GM12878 (cell line): ENCODE results near the gene AMMECR1. TPM values are rescaled to one million over a fixed set of nuclear protein-coding genes. Genes with fewer than 3 reads are reported as not detected.

Experiments used
- ATAC-seq: fragments of 200-7000 bp; cut with Tn5 transposase; 3 replicates; pipeline ENCODE4 v1.9.1; 2020; ENCODE audit warnings: mild to moderate bottlenecking, moderate library complexity
- BruUV-seq: library from RNA; stranded (reverse); fragments of 400-500 nt; replicated peaks from 2 replicates; lab custom pipeline; 2021; lab: Mats Ljungman, UMichigan
- CTCF ChIA-PET: fragments of 300-600 bp; sonication (Branson Sonifier 250); formaldehyde crosslinking; extraction: SDS; loops from one replicate; lab custom pipeline; 2021; ENCODE audit warnings: inconsistent platforms; lab: Yijun Ruan, JAX
- POLR2A ChIA-PET: fragments of 350-600 bp; formaldehyde crosslinking; extraction: SDS; loops from one replicate; lab custom pipeline; 2021; ENCODE audit warnings: inconsistent platforms; lab: Charles Lee
- RAD21 ChIA-PET: fragments of 300-600 bp; sonication (Branson Sonifier 250); formaldehyde crosslinking; loops from one replicate; lab custom pipeline; 2023; ENCODE audit warnings: antibody characterized with exemption; ENCODE audit not compliant: unreplicated experiment; lab: Charles Lee
- SMC1A ChIA-PET: fragments of 300-600 bp; sonication (Branson Sonifier 250); formaldehyde crosslinking; loops from one replicate; lab custom pipeline; 2023; ENCODE audit not compliant: unreplicated experiment, uncharacterized antibody; lab: Charles Lee
- DNase-seq: peaks from one replicate; pipeline ENCODE4 v3.0.0-alpha.2; 2011; ENCODE audit warnings: low read depth, low spot score
- FAIRE-seq: peaks from 3 replicates; lab custom pipeline; 2011; peaks lifted over from hg19 to GRCh38; lab: Jason Lieb, UNC
- H2AFZ ChIP-seq: 2 replicates; pipeline ENCODE4 v1.6.0; 2011; ENCODE audit warnings: low read depth, low read length, control low read depth; ENCODE audit not compliant: control insufficient read depth
- H3K27ac ChIP-seq: 2 replicates; pipeline ENCODE4 v1.5.1; 2011; ENCODE audit warnings: control low read depth; ENCODE audit not compliant: control insufficient read depth, insufficient read depth
- H3K27me3 ChIP-seq, 2 experiments: replicated peaks in 1 of 2; 2 replicates each; pipeline versions ENCODE4 v1.6.0 to v1.6.1; 2011; ENCODE audit warnings: low read length in 1 of 2; ENCODE audit not compliant: control insufficient read depth in 2 of 2, insufficient read depth in 2 of 2
- H3K36me3 ChIP-seq, 2 experiments: 2 replicates each; pipeline ENCODE4 v1.5.1; 2011; ENCODE audit warnings: low read length in 1 of 2; ENCODE audit not compliant: control insufficient read depth in 2 of 2, insufficient read depth in 2 of 2
- H3K4me1 ChIP-seq: 2 replicates; pipeline ENCODE4 v1.6.1; 2011; ENCODE audit warnings: mild to moderate bottlenecking, low read length, moderate library complexity, mixed read lengths; ENCODE audit not compliant: control insufficient read depth, insufficient read depth
- H3K4me2 ChIP-seq: 2 replicates; pipeline ENCODE4 v1.6.0; 2011; ENCODE audit warnings: control low read depth; ENCODE audit not compliant: control insufficient read depth, insufficient read depth
- H3K4me3 ChIP-seq: fragments of 200-600 bp; sonication (generic); 2 replicates; pipeline ENCODE4 v1.5.1; 2016
- H3K79me2 ChIP-seq: 2 replicates; pipeline ENCODE4 v1.6.0; 2011; ENCODE audit warnings: low read length; ENCODE audit not compliant: control insufficient read depth, insufficient read depth
- H3K9ac ChIP-seq: 2 replicates; pipeline ENCODE4 v1.8.0; 2011; ENCODE audit warnings: low read length, control low read depth, mixed read lengths; ENCODE audit not compliant: control insufficient read depth, insufficient read depth
- H3K9me3 ChIP-seq: replicated peaks from 3 replicates; pipeline ENCODE4 v1.5.1; 2011; ENCODE audit warnings: mild to moderate bottlenecking, low read length; ENCODE audit not compliant: control insufficient read depth, insufficient read depth
- H4K20me1 ChIP-seq: 2 replicates; pipeline ENCODE4 v1.6.0; 2011; ENCODE audit not compliant: control insufficient read depth, insufficient read depth
- BRCA1 ChIP-seq: IDR thresholded peaks from 2 replicates; pipeline ENCODE4 v1.6.1; 2011; ENCODE audit warnings: low read depth, low read length, improper control_type of control experiment
- CHD1 ChIP-seq: IDR thresholded peaks from 2 replicates; pipeline ENCODE4 v1.6.1; 2012; ENCODE audit warnings: low read depth, low read length, improper control_type of control experiment
- ESRRA ChIP-seq: IDR thresholded peaks from 2 replicates; pipeline ENCODE4 v1.6.1; 2012; ENCODE audit warnings: mild to moderate bottlenecking, low read length, improper control_type of control experiment
- EZH2 ChIP-seq: IDR thresholded peaks from 2 replicates; pipeline ENCODE4 v1.6.1; 2012; ENCODE audit warnings: low read depth, mild to moderate bottlenecking, control low read depth, inconsistent platforms, low read length, borderline replicate concordance; ENCODE audit not compliant: control insufficient read depth
- GATAD2B ChIP-seq: fragments of 450-650 bp; conservative IDR thresholded peaks from 2 replicates; pipeline ENCODE4 v1.6.1; 2017; ENCODE audit warnings: low read depth, mild to moderate bottlenecking, moderate library complexity
- JUNB ChIP-seq: IDR thresholded peaks from 2 replicates; pipeline ENCODE4 v1.6.1; 2016; ENCODE audit warnings: antibody characterized with exemption, mild to moderate bottlenecking
- MEF2B ChIP-seq: fragments of 450-650 bp; IDR thresholded peaks from 2 replicates; pipeline ENCODE4 v1.6.1; 2018; ENCODE audit warnings: mild to moderate bottlenecking, moderate library complexity; ENCODE audit not compliant: partially characterized antibody, poor library complexity, severe bottlenecking
- PAX5 ChIP-seq: IDR thresholded peaks from 2 replicates; pipeline ENCODE4 v1.6.1; 2011; ENCODE audit warnings: low read depth, low read length, borderline replicate concordance
- RBBP5 ChIP-seq: fragments of 200-600 bp; sonication (generic); conservative IDR thresholded peaks from 2 replicates; pipeline ENCODE4 v1.6.1; 2016
- RFX5 ChIP-seq: IDR thresholded peaks from 2 replicates; pipeline ENCODE4 v1.6.1; 2011; ENCODE audit warnings: low read depth, low read length, improper control_type of control experiment
- RUNX3 ChIP-seq: IDR thresholded peaks from 2 replicates; pipeline ENCODE4 v1.6.1; 2012; ENCODE audit warnings: low read length, inconsistent platforms
- STAT3 ChIP-seq: IDR thresholded peaks from 2 replicates; pipeline ENCODE4 v1.6.1; 2011; ENCODE audit warnings: low read depth, low read length, improper control_type of control experiment
- ZNF217 ChIP-seq: fragments of 450-650 bp; IDR thresholded peaks from 2 replicates; pipeline ENCODE4 v1.6.1; 2017; ENCODE audit warnings: antibody characterized with exemption, mild to moderate bottlenecking
- ZZZ3 ChIP-seq: IDR thresholded peaks from 2 replicates; pipeline ENCODE4 v1.6.1; 2011; ENCODE audit warnings: low read depth; ENCODE audit not compliant: control insufficient read depth, insufficient read length
- WGBS: methylation state at CpG from one replicate; pipeline ENCODE4 v1.1.6; 2016; ENCODE audit warnings: low lambda C conversion rate; ENCODE audit not compliant: insufficient replicate concordance, insufficient coverage; ENCODE audit errors: missing lambda C conversion rate; 5-methylcytosine and 5-hydroxymethylcytosine counted together
- in situ Hi-C: fragments of 300-500 bp; cut with MboI; formaldehyde crosslinking; loops from 9 replicates; pipeline ENCODE4 v1.14.3; 2018; ENCODE audit warnings: mixed read lengths
- intact Hi-C: fragments of 100-400 bp; cut with micrococcal nuclease; formaldehyde crosslinking; loops from one replicate; pipeline ENCODE4 v1.14.2; 2022; ENCODE audit not compliant: unreplicated experiment
- polyA plus RNA-seq, 11 experiments: library from polyadenylated mRNA; depleted of rRNA in 4 of 11; unstranded in 6 of 11; stranded (reverse) in 5 of 11; fragments of >200 nt; fragmentation: Nextera tagmentation in 4 of 11; fragmentation: Illumina TruSeq in 1 of 11; extraction: Ambion mirVana in 4 of 11; extraction: Trizol in 1 of 11; gene quantifications; 1 replicate in 1 of 11; 2 replicates in 10 of 11; pipeline versions ENCODE4 v1.2.1 to v1.2.3, GENCODE V29; 2011 to 2016; ENCODE audit warnings: inconsistent platforms in 2 of 11, missing spikeins in 2 of 11, low read depth in 1 of 11
- total RNA-seq, 4 experiments: library from RNA; depleted of rRNA in 3 of 4; stranded (reverse); fragments of >200 nt in 3 of 4; fragmentation: Illumina TruSeq in 1 of 4; extraction: Trizol in 1 of 4; gene quantifications; 2 replicates each; pipeline versions ENCODE4 v1.2.1 to v1.2.3, GENCODE V29; 2013 to 2021
- TF ChIP-seq, protein P1 (sequence below): fragments of 450-650 bp; IDR thresholded peaks from 2 replicates; pipeline ENCODE4 v1.6.1; 2016; ENCODE audit warnings: mild to moderate bottlenecking
- TF ChIP-seq, protein P2 (sequence below): fragments of 450-650 bp; formaldehyde crosslinking; IDR thresholded peaks from 2 replicates; pipeline ENCODE4 v1.4.0; 2020; ENCODE audit warnings: mild to moderate bottlenecking, moderate library complexity
- TF ChIP-seq, protein P3 (sequence below): fragments of 450-650 bp; IDR thresholded peaks from 2 replicates; pipeline ENCODE4 v1.6.1; 2016; ENCODE audit warnings: mild to moderate bottlenecking

Gene AMMECR1
- total and polyA plus RNA-seq, 10 of the 15 experiments (the other 5 are each of a cell fraction or from before 2014, with no cell fraction given) = 4.9 to 25.6 (median 10.7) TPM

DNA sequence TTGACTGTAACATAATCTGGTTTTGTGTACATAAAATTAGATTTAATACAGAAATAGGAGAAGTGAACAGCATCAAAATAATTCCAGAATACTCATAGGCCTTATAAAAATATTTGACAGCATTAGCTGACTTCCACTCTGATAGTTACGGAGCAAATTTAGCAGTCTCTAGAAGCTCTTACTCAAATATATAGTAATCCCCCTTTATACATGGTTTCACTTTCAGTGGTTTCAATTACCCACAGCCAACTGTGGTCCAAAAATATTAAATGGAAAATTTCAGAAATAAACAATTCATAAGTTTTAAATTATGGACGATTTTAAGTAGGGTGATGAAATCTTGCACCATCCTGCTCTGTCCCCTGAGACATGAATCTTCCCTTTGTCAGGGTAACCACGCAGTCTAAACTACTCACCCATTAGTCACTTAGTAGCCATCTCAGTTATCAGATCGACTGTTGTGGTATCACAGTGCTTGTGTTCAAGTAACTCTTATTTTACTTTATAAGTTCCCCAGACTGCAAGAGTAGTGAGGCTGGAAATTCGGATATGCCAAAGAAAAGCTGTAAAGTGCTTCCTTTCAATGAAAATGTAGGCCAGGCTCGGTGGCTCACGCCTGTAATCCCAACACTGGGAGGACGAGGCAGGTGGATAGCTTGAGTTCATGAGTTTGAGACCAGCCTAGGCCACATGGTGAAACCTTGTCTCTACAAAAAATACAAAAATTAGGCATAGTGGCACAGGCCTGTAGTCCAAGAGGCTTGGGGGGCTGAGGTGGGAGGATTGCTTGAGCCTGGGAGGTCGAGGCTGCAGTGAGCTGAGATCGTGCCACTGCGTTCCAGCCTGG is 23.5 kb upstream of the AMMECR1 start:
- intact Hi-C loops (no loop called here), in situ Hi-C loops (no loop called here)
- FAIRE-seq (no peak), DNase-seq (no peak), ATAC-seq (peak; percentile 96)
- no TSS peak for BruUV-seq
- H3K4me3 ChIP-seq = no peak overlapping the region
- CTCF ChIA-PET = interaction anchor here (1.7 to 2.2 kb wide), 2 partner anchors 173 to 195 kb away, joined by 5 to 6 read pairs; no protein-coding TSS in a partner anchor
- H3K4me2 ChIP-seq = no peak overlapping the region
- no peaks in the 10 kb centered on the region for H3K36me3 ChIP-seq
- H3K4me1 ChIP-seq = no peaks in the 10 kb centered on the region
- H3K79me2 ChIP-seq = no peaks in the 10 kb centered on the region
- 30% methylated on average over 11 of the region's 11 CpGs for WGBS
- SMC1A ChIA-PET = interaction anchor here (0.5 to 1.0 kb wide), 2 partner anchors 26 to 810 kb away, joined by 3 read pairs; no protein-coding TSS in a partner anchor
- H2AFZ ChIP-seq = no peak overlapping the region; the same call in 1 of the 2 replicates
- POLR2A ChIA-PET = interaction anchor here (0.6 kb wide), 1 partner anchor 454 kb away, joined by 4 read pairs; no protein-coding TSS in a partner anchor
- no peaks in the 10 kb centered on the region; the same call in 2 of the 3 replicates for H3K9me3 ChIP-seq
- H3K9ac ChIP-seq = no peak overlapping the region
- no peak overlapping the region for H3K27ac ChIP-seq
- no peaks in the 10 kb centered on the region for H4K20me1 ChIP-seq
- H3K27me3 ChIP-seq = no peaks in the 10 kb centered on the region
- RAD21 ChIA-PET = no interaction called here
- TF ChIP-seq ZNF217 = no peak
- TF ChIP-seq STAT3 = no peak
- no peak for TF ChIP-seq EZH2
- TF ChIP-seq RUNX3 = peak; percentile 30
- TF ChIP-seq ESRRA = no peak
- no peak for TF ChIP-seq BRCA1
- no peak for TF ChIP-seq GATAD2B
- TF ChIP-seq RFX5 = no peak
- TF ChIP-seq MEF2B = peak; percentile 63
- TF ChIP-seq JUNB = peak; percentile 48
- TF ChIP-seq PAX5 = no peak
- TF ChIP-seq, protein P1, sequence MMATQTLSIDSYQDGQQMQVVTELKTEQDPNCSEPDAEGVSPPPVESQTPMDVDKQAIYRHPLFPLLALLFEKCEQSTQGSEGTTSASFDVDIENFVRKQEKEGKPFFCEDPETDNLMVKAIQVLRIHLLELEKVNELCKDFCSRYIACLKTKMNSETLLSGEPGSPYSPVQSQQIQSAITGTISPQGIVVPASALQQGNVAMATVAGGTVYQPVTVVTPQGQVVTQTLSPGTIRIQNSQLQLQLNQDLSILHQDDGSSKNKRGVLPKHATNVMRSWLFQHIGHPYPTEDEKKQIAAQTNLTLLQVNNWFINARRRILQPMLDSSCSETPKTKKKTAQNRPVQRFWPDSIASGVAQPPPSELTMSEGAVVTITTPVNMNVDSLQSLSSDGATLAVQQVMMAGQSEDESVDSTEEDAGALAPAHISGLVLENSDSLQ = no peak
- no peak for TF ChIP-seq ZZZ3
- TF ChIP-seq CHD1 = no peak
- TF ChIP-seq, protein P2, sequence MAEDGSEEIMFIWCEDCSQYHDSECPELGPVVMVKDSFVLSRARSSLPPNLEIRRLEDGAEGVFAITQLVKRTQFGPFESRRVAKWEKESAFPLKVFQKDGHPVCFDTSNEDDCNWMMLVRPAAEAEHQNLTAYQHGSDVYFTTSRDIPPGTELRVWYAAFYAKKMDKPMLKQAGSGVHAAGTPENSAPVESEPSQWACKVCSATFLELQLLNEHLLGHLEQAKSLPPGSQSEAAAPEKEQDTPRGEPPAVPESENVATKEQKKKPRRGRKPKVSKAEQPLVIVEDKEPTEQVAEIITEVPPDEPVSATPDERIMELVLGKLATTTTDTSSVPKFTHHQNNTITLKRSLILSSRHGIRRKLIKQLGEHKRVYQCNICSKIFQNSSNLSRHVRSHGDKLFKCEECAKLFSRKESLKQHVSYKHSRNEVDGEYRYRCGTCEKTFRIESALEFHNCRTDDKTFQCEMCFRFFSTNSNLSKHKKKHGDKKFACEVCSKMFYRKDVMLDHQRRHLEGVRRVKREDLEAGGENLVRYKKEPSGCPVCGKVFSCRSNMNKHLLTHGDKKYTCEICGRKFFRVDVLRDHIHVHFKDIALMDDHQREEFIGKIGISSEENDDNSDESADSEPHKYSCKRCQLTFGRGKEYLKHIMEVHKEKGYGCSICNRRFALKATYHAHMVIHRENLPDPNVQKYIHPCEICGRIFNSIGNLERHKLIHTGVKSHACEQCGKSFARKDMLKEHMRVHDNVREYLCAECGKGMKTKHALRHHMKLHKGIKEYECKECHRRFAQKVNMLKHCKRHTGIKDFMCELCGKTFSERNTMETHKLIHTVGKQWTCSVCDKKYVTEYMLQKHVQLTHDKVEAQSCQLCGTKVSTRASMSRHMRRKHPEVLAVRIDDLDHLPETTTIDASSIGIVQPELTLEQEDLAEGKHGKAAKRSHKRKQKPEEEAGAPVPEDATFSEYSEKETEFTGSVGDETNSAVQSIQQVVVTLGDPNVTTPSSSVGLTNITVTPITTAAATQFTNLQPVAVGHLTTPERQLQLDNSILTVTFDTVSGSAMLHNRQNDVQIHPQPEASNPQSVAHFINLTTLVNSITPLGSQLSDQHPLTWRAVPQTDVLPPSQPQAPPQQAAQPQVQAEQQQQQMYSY (CRISPR knock-in tag) = no peak
- TF ChIP-seq RBBP5 = no peak
- TF ChIP-seq, protein P3, sequence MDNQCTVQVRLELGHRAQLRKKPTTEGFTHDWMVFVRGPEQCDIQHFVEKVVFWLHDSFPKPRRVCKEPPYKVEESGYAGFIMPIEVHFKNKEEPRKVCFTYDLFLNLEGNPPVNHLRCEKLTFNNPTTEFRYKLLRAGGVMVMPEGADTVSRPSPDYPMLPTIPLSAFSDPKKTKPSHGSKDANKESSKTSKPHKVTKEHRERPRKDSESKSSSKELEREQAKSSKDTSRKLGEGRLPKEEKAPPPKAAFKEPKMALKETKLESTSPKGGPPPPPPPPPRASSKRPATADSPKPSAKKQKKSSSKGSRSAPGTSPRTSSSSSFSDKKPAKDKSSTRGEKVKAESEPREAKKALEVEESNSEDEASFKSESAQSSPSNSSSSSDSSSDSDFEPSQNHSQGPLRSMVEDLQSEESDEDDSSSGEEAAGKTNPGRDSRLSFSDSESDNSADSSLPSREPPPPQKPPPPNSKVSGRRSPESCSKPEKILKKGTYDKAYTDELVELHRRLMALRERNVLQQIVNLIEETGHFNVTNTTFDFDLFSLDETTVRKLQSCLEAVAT = no peak
